GM12875 (cell line): Measurements from ENCODE around the gene TMEM25.

Source experiments
- H3K4me3 ChIP-seq: one replicate; pipeline ENCODE4 v1.5.1; 2011; ENCODE audit warnings: low read depth, low read length, control low read depth
- CTCF ChIP-seq: IDR thresholded peaks from 2 replicates; pipeline ENCODE4 v1.5.1; 2011; ENCODE audit warnings: low read depth, mild to moderate bottlenecking, control low read depth, inconsistent platforms, low read length, moderate library complexity, borderline replicate concordance; ENCODE audit not compliant: insufficient read depth

TMEM25 gene

GRCh38 chr11:118537409-118537980, 6.5 kb downstream of the TMEM25 start:
- H3K4me3 ChIP-seq: no peak overlapping the region

GRCh38 chr11:118544010-118544646, 13.1 kb downstream of the TMEM25 start:
- no peak overlapping the region for H3K4me3 ChIP-seq
- TF ChIP-seq CTCF: no peak

More at GRCh38 chr11:118537409-118537980, 6.5 kb downstream of the TMEM25 start:
- no peak for TF ChIP-seq CTCF

DNA sequence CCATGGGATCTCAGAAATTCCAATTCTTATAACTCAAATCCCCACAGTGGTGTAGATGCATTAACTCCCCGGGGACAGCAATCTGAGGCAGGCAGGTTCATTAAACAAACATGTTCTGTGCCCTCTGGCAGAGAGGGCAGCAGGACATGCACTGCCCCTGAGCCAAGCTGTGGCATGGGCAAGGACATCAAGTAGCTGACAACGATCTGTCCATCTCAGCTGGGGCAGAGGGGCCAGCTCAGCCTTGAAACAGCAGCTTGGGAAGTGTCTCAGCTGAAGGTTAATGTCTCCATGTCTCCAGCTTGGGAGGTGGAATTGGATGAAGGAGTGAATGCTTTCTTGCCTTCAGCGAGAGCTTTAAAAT, 13.6 kb downstream of the TMEM25 start:
- TF ChIP-seq CTCF: no peak
- no peak overlapping the region for H3K4me3 ChIP-seq

DNA sequence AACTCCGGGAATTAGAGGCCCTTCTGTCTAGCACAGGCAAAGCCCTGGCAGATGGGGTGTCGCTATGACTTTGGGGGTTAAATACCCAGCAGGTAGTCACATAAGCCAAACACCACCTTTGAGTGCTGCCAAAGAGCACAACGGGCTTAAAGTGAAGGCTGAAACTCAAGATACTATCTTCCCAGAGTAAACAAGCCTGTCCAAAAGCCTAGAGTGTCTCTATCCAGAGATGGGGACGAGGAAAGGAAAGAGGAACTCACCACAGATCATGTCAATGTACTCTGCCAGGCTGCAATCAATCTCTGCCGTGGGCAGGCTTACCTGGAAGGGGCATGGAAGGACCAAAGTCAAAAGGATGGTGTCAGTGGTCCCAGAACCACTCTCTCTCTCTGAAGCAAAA, 14.5 kb downstream of the TMEM25 start:
- TF ChIP-seq CTCF: no peak
- no peak overlapping the region for H3K4me3 ChIP-seq

- H3K4me3 ChIP-seq: no peak overlapping the region
- TF ChIP-seq CTCF: no peak
Observed at GRCh38 chr11:118547132-118547531, 16.1 kb downstream of the TMEM25 start.

- TF ChIP-seq CTCF: no peak
- no peak overlapping the region for H3K4me3 ChIP-seq
Observed at GRCh38 chr11:118552341-118552740, 21.3 kb downstream of the TMEM25 start.

DNA sequence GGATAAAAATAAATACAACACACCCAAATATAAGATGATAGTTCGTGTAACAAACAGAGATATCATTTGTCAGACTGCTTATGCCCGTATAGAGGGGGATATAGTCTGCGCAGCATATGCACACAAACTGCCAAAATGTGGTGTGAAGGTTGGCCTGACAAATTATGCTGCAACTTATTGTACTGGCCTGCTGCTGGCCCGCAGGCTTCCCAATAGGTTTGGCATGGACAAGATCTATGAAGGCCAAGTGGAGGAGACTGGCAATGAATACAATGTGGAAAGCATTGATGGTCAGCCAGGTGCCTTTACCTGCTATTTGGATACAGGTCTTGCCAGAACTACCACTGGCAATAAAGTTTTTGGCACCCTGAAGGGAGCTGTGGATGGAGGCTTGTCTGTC, 29.8 kb downstream of the TMEM25 start:
- TF ChIP-seq CTCF: no peak
- H3K4me3 ChIP-seq: no peak overlapping the region
